Measurements from ENCODE around the gene C1orf174.

Gene C1orf174

DNA sequence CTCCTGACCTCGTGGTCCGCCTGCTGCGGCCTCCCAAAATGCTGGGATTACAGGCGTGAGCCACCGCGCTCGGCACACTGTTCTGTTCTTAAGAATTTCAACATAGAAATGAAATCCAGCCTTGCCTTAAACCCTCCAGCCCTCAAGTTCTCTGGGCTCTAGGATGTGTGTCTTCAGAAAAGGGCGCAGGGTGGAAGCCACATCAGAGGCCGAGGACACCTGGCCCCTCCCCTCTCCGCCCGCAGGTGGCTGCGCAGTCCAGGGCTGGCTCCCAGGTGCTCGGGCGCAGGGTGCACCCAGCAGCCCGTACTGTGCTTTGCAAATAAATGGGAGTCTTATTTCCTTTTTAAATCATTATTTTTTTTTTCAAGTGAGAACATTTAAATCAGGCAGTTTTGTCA lies 2.0 kb upstream of the C1orf174 start:
- ATAC-seq, result no peak
- TF ChIP-seq ESRRG (CRISPR knock-in tag; IDR thresholded peaks at IDR 0.05), result no peak
- no peak for TF ChIP-seq ZNF8 (CRISPR knock-in tag; IDR thresholded peaks at IDR 0.05)
- no peak for TF ChIP-seq ZNF70 (CRISPR knock-in tag; IDR thresholded peaks at IDR 0.05)
- TF ChIP-seq, protein P1, sequence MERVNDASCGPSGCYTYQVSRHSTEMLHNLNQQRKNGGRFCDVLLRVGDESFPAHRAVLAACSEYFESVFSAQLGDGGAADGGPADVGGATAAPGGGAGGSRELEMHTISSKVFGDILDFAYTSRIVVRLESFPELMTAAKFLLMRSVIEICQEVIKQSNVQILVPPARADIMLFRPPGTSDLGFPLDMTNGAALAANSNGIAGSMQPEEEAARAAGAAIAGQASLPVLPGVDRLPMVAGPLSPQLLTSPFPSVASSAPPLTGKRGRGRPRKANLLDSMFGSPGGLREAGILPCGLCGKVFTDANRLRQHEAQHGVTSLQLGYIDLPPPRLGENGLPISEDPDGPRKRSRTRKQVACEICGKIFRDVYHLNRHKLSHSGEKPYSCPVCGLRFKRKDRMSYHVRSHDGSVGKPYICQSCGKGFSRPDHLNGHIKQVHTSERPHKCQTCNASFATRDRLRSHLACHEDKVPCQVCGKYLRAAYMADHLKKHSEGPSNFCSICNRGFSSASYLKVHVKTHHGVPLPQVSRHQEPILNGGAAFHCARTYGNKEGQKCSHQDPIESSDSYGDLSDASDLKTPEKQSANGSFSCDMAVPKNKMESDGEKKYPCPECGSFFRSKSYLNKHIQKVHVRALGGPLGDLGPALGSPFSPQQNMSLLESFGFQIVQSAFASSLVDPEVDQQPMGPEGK (CRISPR knock-in tag; IDR thresholded peaks at IDR 0.05; ENCODE audit: borderline replicate concordance), result no peak
- no peak for TF ChIP-seq SNAI2 (CRISPR knock-in tag; IDR thresholded peaks at IDR 0.05)
- TF ChIP-seq, protein P2, sequence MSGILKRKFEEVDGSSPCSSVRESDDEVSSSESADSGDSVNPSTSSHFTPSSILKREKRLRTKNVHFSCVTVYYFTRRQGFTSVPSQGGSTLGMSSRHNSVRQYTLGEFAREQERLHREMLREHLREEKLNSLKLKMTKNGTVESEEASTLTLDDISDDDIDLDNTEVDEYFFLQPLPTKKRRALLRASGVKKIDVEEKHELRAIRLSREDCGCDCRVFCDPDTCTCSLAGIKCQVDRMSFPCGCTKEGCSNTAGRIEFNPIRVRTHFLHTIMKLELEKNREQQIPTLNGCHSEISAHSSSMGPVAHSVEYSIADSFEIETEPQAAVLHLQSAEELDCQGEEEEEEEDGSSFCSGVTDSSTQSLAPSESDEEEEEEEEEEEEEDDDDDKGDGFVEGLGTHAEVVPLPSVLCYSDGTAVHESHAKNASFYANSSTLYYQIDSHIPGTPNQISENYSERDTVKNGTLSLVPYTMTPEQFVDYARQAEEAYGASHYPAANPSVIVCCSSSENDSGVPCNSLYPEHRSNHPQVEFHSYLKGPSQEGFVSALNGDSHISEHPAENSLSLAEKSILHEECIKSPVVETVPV (CRISPR knock-in tag; IDR thresholded peaks at IDR 0.05), result no peak
- TF ChIP-seq OSR1 (CRISPR knock-in tag; IDR thresholded peaks at IDR 0.05), result no peak
- TF ChIP-seq CSDC2 (CRISPR knock-in tag; IDR thresholded peaks at IDR 0.05), result no peak
- TF ChIP-seq RARB (CRISPR knock-in tag; IDR thresholded peaks at IDR 0.05), result no peak
- no peak for TF ChIP-seq GLIS3 (CRISPR knock-in tag; IDR thresholded peaks at IDR 0.05)
- no peak for TF ChIP-seq ARNTL (CRISPR knock-in tag; IDR thresholded peaks at IDR 0.05; ENCODE audit: borderline replicate concordance, low read depth)
- TF ChIP-seq ZNF565 (CRISPR knock-in tag; conservative IDR thresholded peaks at IDR 0.05; ENCODE audit: low read depth), result no peak
- TF ChIP-seq PPARA (CRISPR knock-in tag; IDR thresholded peaks at IDR 0.05; ENCODE audit: borderline replicate concordance), result no peak
- TF ChIP-seq, protein P3, sequence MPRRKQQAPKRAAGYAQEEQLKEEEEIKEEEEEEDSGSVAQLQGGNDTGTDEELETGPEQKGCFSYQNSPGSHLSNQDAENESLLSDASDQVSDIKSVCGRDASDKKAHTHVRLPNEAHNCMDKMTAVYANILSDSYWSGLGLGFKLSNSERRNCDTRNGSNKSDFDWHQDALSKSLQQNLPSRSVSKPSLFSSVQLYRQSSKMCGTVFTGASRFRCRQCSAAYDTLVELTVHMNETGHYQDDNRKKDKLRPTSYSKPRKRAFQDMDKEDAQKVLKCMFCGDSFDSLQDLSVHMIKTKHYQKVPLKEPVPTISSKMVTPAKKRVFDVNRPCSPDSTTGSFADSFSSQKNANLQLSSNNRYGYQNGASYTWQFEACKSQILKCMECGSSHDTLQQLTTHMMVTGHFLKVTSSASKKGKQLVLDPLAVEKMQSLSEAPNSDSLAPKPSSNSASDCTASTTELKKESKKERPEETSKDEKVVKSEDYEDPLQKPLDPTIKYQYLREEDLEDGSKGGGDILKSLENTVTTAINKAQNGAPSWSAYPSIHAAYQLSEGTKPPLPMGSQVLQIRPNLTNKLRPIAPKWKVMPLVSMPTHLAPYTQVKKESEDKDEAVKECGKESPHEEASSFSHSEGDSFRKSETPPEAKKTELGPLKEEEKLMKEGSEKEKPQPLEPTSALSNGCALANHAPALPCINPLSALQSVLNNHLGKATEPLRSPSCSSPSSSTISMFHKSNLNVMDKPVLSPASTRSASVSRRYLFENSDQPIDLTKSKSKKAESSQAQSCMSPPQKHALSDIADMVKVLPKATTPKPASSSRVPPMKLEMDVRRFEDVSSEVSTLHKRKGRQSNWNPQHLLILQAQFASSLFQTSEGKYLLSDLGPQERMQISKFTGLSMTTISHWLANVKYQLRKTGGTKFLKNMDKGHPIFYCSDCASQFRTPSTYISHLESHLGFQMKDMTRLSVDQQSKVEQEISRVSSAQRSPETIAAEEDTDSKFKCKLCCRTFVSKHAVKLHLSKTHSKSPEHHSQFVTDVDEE (CRISPR knock-in tag; IDR thresholded peaks at IDR 0.05), result no peak
- no peak for TF ChIP-seq ISL1 (CRISPR knock-in tag; IDR thresholded peaks at IDR 0.05)
- TF ChIP-seq TOX (CRISPR knock-in tag; IDR thresholded peaks at IDR 0.05; ENCODE audit: borderline replicate concordance), result no peak
- no peak for TF ChIP-seq ZFP30 (CRISPR knock-in tag; IDR thresholded peaks at IDR 0.05)
- TF ChIP-seq, protein P4, sequence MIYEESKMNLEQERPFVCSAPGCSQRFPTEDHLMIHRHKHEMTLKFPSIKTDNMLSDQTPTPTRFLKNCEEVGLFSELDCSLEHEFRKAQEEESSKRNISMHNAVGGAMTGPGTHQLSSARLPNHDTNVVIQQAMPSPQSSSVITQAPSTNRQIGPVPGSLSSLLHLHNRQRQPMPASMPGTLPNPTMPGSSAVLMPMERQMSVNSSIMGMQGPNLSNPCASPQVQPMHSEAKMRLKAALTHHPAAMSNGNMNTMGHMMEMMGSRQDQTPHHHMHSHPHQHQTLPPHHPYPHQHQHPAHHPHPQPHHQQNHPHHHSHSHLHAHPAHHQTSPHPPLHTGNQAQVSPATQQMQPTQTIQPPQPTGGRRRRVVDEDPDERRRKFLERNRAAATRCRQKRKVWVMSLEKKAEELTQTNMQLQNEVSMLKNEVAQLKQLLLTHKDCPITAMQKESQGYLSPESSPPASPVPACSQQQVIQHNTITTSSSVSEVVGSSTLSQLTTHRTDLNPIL (CRISPR knock-in tag; IDR thresholded peaks at IDR 0.05; ENCODE audit: low read depth), result no peak
- TF ChIP-seq, protein P5, sequence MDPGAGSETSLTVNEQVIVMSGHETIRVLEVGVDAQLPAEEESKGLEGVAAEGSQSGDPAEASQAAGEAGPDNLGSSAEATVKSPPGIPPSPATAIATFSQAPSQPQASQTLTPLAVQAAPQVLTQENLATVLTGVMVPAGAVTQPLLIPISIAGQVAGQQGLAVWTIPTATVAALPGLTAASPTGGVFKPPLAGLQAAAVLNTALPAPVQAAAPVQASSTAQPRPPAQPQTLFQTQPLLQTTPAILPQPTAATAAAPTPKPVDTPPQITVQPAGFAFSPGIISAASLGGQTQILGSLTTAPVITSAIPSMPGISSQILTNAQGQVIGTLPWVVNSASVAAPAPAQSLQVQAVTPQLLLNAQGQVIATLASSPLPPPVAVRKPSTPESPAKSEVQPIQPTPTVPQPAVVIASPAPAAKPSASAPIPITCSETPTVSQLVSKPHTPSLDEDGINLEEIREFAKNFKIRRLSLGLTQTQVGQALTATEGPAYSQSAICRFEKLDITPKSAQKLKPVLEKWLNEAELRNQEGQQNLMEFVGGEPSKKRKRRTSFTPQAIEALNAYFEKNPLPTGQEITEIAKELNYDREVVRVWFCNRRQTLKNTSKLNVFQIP (CRISPR knock-in tag; IDR thresholded peaks at IDR 0.05; ENCODE audit: borderline replicate concordance, low read depth), result no peak

DNA sequence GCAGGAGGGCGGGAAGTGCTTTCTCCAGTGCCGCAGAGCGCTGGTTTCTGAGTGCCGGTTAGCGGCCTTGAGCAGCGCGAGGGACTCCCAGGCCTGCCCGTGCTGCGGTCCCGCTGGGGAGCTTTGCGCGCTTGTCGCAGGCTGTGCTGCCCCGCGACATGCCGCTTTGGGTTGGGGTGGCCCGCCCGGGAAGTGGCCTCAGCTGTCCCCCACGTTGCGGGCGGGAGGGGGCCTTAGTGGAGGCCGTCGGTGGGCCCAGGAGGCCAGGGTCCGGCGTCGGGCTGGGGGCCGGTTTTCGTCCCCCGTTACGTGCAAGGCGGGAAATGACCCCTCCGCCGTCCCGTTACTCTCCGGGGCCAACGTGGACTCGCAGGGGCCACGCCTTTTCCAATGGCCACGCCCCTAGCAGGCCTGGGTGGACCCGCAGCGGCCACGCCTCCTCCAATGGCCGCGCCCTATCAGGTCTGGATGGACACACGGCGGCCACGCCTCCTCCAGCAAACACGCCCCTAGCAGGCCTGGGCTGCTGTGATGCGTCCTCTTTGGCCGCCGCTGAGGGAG lies 977 bp upstream of the C1orf174 start:
- TF ChIP-seq, protein P3 (CRISPR knock-in tag; IDR thresholded peaks at IDR 0.05), result no peak
- TF ChIP-seq, protein P4 (CRISPR knock-in tag; IDR thresholded peaks at IDR 0.05; ENCODE audit: low read depth), result no peak
- TF ChIP-seq, protein P1 (CRISPR knock-in tag; IDR thresholded peaks at IDR 0.05; ENCODE audit: borderline replicate concordance), result no peak
- ATAC-seq, result peak; percentile 87
